Erythroblast (primary cell): Measurements from ENCODE around the gene ANXA8L1.
"Not testable (repeated sequence)": the region's sequence is repeated elsewhere in the genome, so short reads cannot be mapped to it uniquely, and the experiment has no call there.

Experiments
- GATA1 ChIP-seq: IDR thresholded peaks from 2 replicates; pipeline ENCODE4 v1.6.1; 2011; ENCODE audit warnings: low read depth, mild to moderate bottlenecking, control low read depth, low read length, moderate library complexity
- POLR2A ChIP-seq: IDR thresholded peaks from 2 replicates; pipeline ENCODE4 v1.6.1; 2011; ENCODE audit warnings: mild to moderate bottlenecking, low read length

DNA sequence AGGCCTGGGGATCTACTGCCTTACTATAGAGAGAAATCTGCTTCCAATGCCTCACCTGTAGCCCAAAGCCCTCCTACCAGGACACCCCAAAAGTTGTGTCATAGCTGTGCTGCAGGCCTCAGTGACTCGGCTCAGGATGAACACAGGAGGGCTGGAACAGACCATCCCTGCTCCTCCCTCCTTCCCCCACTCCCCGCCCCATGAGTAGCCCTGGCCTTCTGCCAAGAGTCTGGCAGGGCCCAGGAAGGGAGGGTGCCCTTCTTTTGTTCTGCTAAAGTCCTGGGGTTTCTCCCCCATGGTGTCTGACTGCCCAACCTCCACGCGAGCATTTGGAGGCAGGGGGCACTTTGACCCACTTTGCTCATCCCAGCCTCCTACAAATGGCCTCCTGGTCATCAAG lies 65.4 kb downstream of the ANXA8L1 start:
- not testable (repeated sequence) for TF ChIP-seq POLR2A, GATA1
